HG03045 (cell line): ENCODE results near the gene FAM163B.

Source experiments
- ATAC-seq: cut with Tn5 transposase; IDR thresholded peaks from one replicate; pipeline ENCODE4 v1.9.1; 2021; ENCODE audit warnings: mild to moderate bottlenecking, moderate library complexity; ENCODE audit not compliant: unreplicated experiment

Gene FAM163B

DNA sequence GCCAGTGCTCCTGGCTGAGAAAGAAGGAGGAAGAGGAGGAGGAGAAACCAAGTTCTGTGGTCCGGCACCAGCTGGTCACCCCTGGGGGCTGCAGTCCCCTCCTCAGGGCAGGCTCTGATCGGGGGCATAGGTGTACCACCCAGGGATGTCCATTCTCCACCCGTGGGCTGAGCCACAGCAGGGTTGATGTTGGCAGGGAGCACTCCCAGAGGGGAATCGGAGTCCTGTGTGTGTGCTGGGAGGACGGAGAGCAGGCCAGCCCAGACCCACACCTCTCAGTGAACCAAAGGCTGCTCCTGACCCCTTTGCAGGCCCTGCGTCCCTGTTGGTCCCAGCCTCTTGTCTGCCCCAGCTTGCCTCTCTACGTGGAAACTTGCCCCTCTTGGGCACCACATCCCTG lies 79.3 kb downstream of the FAM163B start:
- no peak for ATAC-seq

DNA sequence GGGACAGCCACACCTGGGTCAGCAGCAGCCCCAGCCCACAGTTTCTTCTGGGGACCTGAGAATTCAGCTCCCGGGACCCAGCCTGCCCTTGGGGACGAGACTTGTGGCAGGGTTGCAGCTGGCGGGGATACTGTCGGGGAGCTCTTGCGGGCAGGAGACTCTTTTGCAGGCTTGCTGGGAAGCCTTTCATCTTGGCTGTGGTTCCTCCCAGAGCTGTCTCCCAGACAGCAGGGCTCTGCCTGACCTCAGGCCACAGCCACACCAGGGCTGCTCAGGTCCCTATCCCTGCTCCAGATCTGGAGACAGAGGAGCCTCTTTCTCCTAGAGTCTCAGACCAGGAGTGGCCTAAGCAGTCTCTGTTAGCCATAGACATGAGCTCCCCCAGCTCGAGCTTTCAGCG lies 79.7 kb downstream of the FAM163B start:
- no peak for ATAC-seq

DNA sequence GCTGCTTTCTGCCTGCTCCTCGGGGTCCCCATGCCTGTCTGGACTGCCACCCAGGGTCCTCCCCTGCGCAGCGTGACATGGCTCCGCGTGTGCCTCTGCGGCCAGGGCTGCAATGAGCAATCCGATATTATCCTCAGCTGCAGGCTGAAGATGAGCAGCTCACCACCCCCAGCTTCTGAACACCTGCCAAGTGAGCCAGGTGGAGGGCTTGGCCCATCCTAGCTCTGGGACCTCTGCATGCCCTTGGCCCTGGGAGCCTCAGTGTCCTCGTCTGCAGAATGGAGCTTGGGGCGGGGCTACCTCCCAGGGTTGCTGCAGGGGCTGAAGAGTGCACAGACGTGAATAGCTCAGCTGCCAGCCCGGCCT lies 80.3 kb downstream of the FAM163B start:
- no peak for ATAC-seq

DNA sequence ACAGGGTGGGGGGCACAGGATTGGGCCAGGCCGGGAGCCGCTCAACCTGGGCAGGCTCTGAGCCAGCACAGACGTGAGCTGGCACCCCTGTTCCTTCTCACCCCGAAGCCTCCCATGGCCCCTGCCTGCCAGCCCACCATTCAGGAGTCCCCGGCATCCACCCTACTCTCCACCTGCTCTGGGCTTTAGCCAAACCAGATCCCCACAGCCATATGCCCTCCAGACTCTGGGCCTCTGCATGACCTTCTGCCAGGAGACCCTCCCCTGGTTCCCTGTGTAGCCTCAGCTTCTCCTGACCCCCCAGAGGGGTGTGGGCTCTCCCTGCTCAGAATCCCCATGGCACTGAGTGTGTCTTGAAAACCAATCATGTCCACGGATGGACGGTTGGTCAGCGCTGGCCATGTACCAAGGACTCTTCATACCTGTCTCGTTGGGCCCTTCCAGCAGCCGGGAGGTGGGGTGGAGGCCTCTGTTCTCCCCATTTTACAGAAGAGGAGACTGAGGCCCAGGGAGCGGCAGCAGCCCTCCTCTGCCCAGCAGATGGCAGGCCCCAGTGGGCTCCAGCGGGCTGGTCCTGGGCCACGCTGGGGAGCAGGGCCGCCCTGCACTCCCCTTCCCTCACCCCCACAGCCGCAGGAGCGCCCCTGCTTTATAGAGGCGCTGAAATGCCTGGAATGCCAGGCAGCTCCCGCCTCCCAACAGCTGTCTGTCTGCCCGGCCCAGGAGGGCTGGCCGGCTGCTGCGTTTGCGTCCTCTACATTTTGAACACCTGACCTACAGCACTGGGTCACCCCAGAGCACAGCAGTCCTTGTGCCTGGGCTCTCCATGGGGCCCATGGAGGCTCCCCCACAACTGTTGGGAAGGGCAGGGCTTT lies 81.0 kb downstream of the FAM163B start:
- ATAC-seq, result no peak

DNA sequence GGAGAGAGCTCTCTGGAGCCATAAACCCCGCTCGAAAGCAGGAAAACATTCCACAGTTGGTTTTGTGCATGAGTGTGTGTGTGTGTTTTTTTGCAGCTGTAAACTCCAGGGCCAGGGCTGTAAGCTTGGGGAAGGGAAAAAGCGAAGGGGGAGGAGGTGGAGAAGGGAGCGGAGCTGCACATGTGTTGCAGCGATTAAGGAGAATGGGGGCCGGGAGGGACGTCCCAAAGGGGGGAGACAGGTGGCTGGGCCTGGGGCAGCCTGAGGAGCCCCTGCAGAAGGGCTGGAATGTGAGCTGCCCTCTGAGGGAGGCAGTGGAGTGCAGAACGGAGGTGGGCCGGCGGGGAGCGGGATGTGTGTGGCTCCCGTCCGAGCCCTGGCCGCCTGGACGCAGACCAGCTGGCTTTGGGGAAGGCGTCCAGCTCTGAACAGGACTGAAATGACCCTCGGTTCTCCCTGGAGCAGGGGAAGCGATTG lies 81.7 kb downstream of the FAM163B start:
- ATAC-seq, result no peak
